HG03457 (cell line): ENCODE results near the gene CD47.

Experiments used
- ATAC-seq: cut with Tn5 transposase; IDR thresholded peaks from one replicate; pipeline ENCODE4 v1.9.1; 2021; ENCODE audit warnings: moderate number of reproducible peaks; ENCODE audit not compliant: unreplicated experiment

The CD47 gene

DNA sequence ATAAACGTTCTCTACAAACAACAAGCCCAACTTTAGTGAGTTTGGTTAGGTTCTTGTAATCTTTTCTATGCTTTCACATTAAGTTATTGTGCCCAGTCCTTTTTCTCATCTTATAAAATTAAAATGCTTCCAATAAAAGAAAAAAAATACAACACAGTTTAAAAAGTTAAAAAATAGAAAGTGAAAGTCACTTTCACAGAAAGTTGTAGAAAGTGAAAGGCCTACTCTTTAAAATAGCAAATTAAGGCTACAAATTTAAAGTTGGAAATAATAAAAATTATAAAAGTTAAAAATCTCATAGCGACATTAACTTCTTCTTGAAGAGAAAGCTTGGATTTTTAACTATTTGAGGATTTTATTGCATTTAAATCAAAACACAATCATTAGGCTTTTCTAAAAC is 35.9 kb downstream of the CD47 start:
- ATAC-seq = no peak

DNA sequence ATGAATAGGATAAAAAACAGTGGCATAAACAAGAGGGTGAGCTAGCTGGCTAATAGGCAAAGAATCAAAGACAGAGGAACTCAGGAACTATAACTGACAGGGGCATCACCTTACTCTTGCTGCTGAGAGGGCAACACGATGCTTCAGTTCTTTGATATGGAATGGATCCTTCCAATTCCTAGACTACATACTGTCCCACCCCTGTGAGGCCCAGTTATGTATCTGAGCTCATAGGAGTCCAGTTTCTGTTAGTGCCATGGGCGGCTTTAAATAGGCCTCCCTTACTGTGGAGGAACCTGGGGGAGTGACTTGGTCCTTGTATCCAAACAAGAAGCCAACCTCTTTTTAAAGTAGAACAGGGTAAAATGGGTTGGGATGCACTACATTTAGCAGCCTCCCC is 37.3 kb downstream of the CD47 start:
- ATAC-seq = no peak

DNA sequence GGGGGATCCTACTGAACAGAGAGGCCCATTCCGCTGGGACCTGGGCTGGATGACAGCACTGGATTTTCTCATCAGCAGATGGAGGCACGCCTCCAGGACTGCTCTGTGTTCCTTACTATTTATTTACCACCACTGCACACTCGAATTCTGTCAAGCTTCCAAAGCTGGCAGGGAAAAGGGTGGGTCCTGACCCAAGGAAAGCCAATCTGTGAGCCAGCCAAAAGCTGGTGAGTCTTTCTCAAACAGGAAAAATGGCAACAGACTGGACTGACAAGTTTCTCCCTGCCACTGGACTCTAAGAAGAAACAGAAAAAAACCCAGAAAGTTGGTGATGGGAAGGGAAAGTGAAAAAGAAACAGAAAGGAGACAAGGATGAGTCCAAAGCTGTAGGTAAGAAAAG is 37.8 kb downstream of the CD47 start:
- ATAC-seq = no peak

DNA sequence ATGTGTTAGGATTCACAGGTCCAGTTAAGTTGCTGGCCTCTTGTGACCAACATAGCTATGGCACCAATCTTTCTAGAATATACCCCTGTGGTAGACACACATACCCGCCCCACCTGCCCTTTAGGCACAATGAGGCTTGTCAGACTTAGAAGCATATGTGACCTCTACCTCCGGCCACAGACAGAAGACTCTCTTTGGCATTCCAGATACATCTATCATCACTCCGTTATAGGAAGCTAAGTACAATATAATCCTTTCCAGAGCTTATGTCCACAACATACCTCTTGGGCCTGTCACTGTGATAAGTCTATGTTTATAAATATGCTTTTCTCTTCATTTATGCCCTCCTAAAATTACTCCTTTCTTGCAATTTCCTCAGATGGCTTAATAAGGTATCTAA is 39.8 kb downstream of the CD47 start:
- ATAC-seq = no peak

DNA sequence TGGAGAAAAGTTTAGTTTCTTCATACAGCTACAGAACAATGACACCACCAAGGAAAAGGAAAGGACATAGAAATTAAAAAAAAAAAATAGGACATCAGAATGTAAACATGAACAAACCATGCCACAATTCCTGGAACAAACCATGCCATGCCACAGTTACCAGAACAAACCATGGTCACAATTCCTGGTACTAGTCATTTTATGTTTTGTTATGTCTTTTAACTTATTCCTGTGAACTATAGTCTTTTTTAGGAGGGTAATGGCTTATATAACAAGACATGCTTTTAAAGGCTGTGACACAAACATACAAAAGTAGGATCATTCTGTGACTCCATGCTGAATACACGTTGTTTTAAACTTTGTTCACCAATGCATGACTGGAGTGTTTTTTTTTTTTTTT is 42.8 kb downstream of the CD47 start:
- no peak for ATAC-seq

DNA sequence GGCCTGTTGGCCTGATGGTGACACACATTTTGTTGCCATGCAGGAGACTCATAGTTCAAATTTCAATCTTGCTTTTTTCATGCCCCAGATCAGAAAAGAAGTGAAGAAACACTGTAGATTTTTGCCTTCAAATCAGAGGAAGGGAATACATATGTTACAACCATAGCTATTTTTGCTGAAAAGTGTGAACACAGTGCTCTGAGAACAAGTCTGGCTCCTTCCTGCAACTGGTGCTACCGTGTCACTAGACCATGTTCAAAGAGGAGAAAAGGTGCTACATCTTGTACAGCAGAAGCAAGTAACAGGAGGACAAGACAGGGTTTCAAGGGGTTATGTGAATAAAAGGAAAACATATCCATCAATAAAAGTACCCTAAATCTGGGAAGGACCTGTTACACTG is 44.6 kb downstream of the CD47 start:
- no peak for ATAC-seq

DNA sequence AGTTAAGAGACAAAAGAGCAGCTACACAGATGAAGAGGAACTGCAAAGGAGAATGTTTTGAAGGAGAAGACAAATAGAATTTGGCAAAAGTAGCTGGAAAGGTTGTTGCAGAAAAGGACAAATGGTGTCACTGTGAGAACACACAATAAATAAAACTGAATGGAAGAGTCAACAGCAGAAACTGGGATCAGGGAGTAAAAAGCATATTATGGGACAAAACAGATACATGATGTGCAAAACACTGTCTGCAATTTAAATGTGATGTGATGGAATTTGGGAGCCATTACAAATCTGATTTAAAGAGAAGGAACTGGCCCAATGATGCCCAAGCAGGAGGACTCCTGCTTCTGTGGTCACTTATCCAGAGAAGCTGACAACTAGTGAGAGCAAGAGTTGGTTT is 46.1 kb downstream of the CD47 start:
- no peak for ATAC-seq

- no peak for ATAC-seq
Observed at GRCh38 chr3:108042300-108042699, 48.5 kb downstream of the CD47 start.

DNA sequence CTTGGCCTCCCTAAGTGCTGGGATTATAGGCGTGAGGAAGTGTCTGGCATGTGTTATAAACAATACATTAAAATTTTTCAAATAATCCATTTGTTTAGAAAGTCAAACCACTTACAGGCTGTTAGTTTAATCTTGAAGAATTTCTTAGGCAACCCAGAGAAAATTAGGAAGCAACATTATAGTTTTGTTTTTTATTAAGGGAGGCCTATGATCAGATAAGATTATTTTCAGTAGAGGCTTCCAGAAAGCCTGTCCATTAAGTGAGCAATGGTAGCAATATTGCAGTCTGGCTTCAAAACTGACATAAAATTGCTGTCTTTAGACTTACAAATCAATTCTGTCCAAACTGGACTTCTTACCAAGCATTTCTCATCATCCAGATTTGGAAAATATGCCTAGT is 49.6 kb downstream of the CD47 start:
- ATAC-seq = no peak

DNA sequence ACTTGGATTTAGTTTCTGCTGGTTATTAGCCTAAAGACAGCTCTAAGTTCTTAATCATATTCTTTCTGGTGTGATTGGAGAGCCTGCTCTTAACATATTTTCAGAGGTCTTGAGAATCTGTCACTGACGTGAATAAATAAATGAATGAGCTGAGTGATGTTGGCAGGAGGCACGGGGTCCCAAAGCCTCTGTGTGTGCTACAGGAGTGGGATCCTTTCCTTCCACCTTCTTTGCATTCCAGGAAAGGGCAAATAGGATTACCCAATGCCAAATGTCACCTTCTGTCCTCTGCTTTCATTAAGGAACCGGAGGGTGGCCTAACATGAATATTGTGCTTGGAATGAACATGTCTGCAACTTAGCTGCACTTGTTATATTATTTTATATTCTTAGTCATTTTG is 53.1 kb downstream of the CD47 start:
- ATAC-seq = no peak

DNA sequence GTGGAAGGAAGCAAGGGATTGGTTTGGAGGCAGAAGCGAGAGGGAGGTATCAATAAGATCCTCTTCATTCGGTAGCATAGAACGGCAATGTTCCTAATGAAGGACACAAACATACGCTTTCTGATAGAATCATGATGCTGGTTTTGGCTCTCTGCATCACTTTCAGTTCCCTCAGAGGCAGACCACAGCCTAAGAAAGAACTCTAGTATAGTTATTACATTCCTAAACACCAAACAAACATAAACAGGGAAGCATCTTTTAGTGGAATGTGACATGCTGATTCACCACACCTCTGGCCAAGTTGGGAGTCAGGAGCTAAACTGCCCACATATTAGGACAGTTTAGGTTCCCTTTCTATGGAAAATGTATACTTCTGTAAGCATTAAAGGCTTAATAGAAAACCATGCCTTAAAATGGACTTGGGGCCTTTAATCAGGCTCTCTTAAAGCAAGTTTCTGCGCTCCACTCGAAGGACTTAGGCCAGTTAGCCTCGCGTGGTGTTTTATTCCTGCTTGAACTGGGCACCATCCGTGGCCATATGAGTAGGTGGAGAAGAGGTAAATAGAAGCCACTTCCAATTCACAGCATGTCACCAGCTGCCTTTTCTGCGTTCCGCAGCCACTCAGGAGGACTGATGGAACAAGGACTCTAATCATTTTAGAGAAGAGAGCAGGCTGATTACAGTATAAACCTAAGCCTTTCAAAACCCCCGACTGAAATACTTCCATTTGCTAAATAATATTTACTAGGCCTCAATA is 53.7 kb downstream of the CD47 start:
- ATAC-seq = no peak

GRCh38 chr3:108036401-108036800 is 54.4 kb downstream of the CD47 start:
- ATAC-seq = no peak

- no peak for ATAC-seq
Observed at GRCh38 chr3:108035751-108036150, 55.1 kb downstream of the CD47 start.

- no peak for ATAC-seq
Observed at GRCh38 chr3:108031895-108032294, 58.9 kb downstream of the CD47 start.

DNA sequence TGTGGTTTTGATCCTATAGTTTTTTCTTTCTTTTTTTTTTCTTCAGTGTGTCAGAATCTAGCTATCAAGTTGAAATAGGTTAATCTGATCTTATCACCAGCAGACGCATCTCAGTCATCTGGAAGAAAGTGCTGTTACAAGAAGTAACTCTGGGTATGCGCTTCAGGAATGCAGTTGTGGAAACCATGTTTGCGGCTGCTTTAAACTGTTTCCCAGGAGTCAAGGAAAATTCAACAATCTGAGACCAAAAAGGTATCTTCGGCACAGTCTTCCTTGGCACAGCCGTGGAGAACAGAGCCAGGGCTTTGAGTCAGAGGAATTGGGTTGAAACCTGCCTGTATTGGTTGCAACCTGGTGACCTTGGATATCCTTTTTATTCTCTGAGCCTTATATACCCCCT is 59.9 kb downstream of the CD47 start:
- ATAC-seq = no peak

GRCh38 chr3:108029466-108029865 is 61.4 kb downstream of the CD47 start:
- ATAC-seq = no peak

DNA sequence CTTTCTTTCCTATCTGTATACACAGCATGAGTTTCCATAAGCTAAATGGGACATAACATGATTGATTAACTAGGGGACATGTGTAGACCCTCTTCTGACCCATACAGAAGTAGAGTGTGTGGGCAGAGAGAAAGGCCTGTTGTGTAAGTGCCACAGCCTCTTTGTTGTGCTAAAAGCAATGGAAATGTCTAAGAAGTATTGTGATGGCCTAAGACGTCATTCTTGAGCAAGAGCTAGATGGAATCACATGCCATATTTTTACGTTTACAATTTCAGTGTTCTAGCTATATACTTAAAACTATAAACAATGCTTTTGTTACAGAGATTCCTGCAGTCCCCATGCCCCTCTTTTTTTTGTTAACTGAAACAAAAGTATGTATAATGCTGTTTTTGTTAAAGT is 61.9 kb downstream of the CD47 start:
- no peak for ATAC-seq

DNA sequence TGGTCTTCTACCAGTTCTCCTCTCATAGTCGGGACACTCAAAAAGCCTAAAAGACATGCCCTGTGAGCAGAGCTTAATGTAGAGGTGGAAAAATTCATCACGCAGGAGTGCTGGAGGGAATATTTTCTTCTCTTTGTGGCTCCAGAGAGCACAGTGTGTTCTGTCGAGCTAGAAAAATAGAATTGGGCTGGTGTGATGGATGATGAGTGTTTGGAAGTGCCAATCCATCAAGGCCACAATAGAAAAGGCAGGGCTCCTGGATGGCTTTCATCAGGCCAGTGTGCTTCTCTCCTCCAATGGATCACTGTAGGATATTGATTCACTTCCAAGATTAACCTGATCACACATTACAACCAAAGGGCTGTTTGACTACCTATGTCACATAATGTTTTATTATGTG is 65.7 kb downstream of the CD47 start:
- ATAC-seq = no peak

- no peak for ATAC-seq
Observed at GRCh38 chr3:108024146-108024850, 66.5 kb downstream of the CD47 start.

GRCh38 chr3:108022256-108023150 is 68.3 kb downstream of the CD47 start:
- no peak for ATAC-seq

DNA sequence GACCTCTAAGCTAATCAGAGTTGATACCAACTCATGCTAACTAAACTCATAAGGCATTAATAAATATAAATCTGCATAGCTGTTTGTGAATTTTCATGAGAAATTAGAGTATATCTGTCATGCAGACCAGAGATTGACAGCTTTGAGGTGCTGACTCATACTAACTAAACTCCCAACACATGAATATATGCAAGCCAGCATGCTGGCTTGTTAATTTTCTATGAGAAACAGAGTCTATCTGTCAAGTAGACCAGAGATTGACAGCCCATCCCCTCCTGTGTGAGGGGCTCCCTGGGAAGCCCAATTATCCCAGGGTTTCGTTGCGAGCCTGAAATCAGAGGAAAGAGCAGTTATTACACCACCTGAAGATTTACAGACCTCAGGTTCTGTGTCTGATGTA is 69.3 kb downstream of the CD47 start:
- ATAC-seq = no peak

DNA sequence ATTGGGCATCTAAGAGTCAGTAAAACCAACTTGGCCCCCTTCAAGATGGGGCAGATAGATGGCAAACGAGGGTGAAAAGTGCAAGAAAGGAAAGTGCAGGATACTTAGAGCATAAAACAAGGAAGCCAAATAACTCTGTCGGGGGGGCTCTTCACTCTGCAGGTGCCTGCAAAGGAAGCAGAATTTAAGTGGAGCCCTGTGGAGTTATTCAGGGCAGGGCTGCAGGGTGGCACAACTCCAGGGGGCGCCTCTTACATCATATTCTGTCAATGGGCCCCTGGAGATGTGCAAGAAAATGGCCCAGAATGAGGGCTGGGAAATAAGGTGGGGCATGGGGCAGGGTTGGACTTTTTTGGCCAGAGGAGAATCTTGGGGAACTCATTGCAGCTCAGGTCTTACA is 69.7 kb downstream of the CD47 start:
- no peak for ATAC-seq
